Stimulated activated CD8-positive, alpha-beta memory T cell treated with anti-CD3 and anti-CD28 coated beads, Interleukin-4, amount 100 ng/mL, for 1 hour (primary cell): ENCODE data around the gene EDEM3.
"Not testable (repeated sequence)": the region's sequence is repeated elsewhere in the genome, so short reads cannot be mapped to it uniquely, and the experiment has no call there.

Experiments
- DNase-seq, 2 donors: peaks; one replicate each; pipeline ENCODE4 v3.0.0-alpha.2; 2020; ENCODE audit warnings: low read depth in 2 of 2, low spot score in 1 of 2

Gene EDEM3

DNA sequence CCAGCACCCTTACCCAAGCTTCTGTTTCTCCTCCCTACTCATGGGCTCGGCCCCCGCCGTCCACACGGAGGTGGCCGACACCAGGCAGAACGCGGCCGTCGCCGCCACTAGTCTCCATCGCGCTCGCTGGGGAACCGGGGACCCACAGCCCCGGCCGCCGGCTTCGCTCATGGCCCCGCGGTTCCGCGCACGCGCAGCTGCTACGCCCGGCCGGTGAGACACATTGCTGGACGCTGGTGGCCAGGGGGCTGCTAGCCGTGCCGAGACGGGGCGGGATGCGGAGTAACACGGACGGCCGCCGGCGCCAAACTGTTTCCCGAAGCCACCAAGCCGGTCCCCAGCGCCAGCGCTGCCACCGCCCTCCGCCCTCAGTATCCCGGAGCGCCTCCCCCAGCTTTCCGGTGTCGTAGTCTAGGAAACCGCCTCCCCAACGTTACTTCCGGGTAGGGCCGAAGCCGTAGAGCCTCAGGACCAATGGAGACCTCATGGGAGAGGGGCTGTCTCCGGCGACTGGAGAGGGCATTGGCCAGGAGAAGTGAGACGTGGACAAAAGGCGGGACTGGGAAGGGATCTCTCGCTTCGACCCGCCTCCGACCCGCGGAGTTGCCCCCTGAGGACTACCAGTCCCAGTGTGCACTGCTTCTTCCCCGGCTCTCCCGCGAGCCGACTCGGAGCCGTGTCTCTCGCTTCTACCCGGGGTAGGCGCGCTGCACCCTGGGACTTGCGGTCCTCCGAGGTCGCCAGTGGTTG, at the start of gene EDEM3:
TSS of gene EDEM3 (minus strand) at position 383 of the 750 bp plus-strand sequence. CDS start at position 171, 212 bp downstream.
- peak; percentile 91 to 94 for DNase-seq

DNA sequence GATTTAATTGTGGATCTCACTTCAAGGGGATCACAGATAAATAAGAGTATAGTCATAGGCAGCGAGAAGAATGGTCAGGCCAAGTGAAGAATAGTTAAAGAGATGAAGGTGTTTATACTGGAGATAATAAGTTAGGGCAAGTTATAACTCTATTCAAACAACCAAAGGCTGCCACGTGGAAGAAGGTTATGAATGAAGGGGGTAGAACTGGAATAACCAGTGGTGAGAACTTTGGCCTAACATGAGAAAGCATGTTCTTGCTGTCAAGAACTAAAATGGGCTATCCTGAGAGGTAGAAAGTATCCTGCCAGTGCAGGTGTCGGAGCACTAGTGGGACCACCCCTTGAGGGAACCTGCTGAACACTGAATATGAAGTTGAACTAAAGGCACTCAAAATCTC, 49.6 kb upstream of the EDEM3 start:
- no peak for DNase-seq

GRCh38 chr1:184803180-184803492, 48.5 kb upstream of the EDEM3 start:
- no peak for DNase-seq

DNA sequence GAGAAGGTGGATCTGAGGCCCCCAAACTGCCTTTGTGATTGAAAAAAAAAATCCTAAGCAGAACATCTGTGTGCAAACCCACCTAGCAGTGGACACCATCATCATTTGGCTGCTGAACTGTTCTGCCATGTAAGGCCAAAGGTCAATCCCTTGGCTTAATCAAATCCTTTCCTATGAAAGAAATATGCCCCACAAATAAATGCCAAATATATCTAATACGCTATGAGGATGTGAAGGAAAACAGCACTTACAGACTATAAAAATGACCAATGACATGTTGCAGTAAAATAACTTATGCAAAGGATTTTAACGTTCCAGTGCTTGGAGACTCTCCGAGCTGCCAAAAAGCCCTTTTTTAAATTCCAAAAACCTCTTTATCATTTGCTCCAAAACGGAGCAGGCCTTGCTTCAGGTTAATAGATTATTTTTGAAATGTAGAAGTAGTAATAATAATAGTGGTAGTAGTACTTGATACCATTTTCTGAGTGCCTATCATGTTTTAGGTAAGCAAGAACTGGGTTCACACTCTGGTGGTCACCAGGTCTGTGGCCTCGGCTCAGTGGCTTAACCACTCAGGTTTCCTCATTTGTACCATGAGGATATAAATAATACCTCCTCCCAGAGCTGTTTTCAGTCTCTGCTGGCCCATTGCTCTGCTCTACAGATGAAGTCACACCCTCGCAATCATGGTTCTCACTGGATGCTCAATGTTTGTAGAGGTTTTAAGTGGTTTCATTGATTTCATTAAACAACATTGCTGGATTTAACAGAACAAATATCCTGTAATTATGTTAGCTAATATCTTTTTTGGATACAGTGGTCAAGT, 47.9 kb upstream of the EDEM3 start:
- DNase-seq: no peak

- no peak for DNase-seq
These were observed 46.8 kb upstream of the EDEM3 start for GRCh38 chr1:184801503-184801902.

- DNase-seq: no peak
These were observed 46.2 kb upstream of the EDEM3 start for GRCh38 chr1:184800876-184801275.

- no peak for DNase-seq
These were observed 39.3 kb upstream of the EDEM3 start for GRCh38 chr1:184793967-184794366.

DNA sequence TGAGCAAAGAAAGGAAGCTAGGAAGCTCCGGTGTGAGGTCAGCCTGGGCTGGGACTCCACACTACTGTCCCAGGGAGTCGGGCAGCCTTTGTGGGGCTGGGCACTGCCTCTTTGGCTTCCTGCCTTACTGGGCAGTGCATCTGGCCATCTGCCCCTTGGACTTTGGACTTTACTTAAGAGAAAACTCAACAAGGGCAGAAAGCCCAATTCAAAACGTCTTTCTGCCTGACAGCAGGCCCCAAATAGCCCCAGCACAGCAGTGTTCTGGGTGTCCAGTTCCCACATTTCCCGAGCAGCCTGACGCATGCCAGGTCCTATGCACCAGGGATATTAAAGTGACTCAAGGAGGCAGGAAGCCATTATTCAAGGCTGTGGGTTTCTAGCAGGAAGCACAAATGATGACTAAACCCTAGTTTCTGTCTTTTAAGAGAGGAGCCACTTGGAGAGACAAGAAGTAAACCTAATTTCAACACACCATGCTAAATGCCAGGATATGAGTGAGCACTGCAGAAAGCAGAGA, 37.9 kb upstream of the EDEM3 start:
- no peak for DNase-seq

DNA sequence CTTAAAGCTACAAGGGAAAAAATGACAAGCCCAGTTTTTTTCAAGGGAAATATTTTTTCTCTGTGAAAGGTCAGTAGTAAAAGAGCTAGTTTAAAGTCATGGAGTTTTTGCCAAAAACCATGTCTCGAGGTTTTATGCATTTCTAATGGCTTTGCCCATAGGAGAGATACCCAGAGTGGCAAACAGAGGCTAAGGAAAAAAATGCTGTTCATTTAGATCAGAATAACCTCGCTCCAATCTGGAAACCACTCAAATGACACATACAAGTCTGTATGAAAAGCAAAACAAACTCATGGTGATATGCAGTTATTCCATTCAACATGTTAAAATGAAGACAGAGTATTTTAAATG, 36.9 kb upstream of the EDEM3 start:
- DNase-seq: no peak

- DNase-seq: no peak
These were observed 36.2 kb upstream of the EDEM3 start for GRCh38 chr1:184790642-184791549.

DNA sequence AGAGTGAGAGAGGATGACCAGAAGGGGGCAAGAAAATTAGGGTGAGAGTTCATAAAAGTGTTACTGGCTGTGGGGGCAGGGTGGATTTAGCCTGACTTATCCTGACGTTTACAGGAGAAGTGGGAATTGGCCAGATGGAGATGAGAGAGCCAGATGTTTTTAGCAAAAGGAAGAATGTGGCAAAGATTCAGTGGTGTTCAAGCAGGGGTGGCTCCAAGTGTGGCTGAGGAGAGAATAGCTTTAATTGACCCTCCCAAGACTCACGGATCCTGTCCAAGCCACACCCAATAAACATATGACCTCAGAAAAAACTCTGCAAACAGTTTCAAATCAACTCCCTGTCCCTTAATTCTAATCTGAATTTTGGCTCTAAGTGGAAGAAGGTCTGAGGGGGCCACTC, 35.2 kb upstream of the EDEM3 start:
- DNase-seq: no peak

- DNase-seq: no peak
These were observed 34.3 kb upstream of the EDEM3 start for GRCh38 chr1:184788970-184789369.

DNA sequence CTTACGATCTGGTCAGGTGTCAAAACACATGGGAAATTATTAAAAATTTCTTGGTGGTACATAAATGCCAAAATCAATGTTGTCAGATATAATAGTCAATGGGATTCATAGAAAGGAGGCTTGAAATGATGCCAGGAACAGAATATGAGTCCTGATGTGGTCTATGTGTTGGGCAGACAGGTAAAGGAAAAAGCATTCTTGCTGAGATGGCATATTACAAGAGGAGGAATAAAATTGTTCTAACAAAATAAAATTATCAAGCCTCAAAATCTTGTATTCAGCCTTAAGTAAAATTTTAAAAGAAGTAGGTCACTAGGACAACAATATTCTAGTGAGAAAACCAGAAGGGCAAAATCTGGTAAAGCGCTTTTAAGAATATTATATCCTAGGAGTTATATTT, 30.9 kb upstream of the EDEM3 start:
- DNase-seq: no peak

DNA sequence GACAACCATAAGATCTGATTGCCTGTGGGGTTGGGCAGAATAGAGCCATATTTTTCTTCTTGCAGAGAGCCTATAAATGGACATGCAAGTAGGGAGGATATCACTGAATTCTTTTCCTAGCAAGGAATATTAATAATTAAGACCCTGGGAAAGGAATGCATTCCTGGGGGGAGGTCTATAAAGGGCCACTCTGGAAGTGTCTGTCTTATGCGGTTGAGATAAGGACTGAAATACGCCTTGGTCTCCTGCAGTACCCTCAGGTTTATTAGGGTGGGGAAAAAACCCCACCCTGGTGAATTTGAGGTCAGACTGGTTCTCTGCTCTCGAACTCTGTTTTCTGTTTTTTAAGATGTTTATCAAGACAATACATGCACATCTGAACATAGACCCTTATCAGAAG, 29.1 kb upstream of the EDEM3 start:
- DNase-seq: not testable (repeated sequence)

DNA sequence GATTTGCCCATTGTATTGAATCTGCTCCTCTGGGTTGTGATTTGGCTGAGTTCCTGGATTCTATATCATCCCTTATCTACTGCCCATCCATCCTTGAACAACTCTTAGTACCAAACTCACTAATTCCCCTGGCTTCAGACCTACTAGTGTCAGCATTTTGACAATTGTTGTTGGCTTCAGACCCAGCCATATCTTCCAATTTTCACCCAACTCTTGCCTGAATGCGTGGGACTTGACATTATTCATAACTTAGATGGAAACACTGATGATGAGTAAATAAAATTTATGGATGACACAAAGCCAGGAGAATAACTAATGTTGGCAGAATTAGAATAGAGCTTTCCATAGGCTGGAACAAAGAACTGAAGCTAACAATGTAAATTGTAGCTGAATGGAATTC, 27.3 kb upstream of the EDEM3 start:
- DNase-seq: no peak

DNA sequence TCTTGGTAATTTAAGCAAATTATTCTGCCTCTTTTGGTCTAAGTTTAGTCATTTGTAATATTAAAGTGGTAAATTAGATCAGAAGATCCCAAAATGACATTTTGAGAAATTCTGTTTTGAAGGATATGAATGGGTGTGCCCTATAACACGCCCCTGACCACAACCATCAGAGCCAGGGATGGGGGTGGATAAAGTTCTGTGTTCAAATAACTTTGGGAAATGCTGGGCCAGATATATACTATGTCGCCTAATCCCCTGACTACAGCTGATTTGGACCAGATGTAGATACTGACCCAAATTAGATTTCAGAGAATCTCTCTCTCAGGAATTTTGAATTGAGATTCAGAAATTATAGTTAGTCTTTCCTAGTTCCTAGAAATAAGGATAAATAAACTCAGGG, 21.2 kb upstream of the EDEM3 start:
- no peak for DNase-seq

GRCh38 chr1:184775329-184775728, 20.7 kb upstream of the EDEM3 start:
- DNase-seq: no peak

- DNase-seq: no peak
These were observed 19.2 kb upstream of the EDEM3 start for GRCh38 chr1:184773762-184774320.

DNA sequence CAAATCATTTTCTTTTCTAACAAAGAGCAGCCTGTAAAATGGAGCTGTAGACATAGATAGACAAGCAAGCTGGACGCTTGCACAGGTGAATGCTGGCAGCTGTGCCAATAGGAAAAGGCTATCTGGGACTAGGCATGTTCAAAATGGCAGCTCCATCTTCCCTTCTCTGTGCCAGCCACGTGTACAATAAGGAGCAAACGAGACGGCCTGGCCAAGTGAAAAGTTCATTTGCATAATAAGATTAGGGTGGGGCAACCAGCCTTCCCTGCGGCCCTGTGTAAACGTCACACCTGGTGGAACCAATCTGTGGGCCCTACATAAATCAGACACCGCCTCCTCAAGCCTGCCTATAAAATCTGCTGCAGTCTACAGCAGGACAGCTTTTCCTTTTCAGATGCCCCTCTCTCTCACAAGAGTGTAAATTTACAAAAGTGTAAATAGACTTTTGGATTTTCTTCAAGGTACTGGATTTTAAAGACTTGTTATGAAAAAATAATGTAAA, 16.6 kb upstream of the EDEM3 start:
- no peak for DNase-seq

GRCh38 chr1:184770181-184770979, 15.7 kb upstream of the EDEM3 start:
- DNase-seq: no peak
